Suprapubic skin (tissue), 4 donors: Measurements from ENCODE around the gene MYO18A. TPM values are rescaled to one million over a fixed set of nuclear protein-coding genes. Genes with fewer than 3 reads are reported as not detected.
A peak's percentile ranks its signal among the peaks of the same experiment; 100 is the strongest.

Experiments
- DNase-seq, 2 donors: peaks; one replicate each; pipeline ENCODE4 v3.0.0-alpha.2; 2019; ENCODE audit warnings: low spot score in 2 of 2
- H3K27ac ChIP-seq: fragments of 200-600 bp; sonication (generic); one replicate; pipeline ENCODE4 v1.5.1; 2019
- H3K27me3 ChIP-seq: fragments of 200-600 bp; sonication (generic); one replicate; pipeline ENCODE4 v1.5.1; 2019
- H3K36me3 ChIP-seq: fragments of 200-600 bp; sonication (generic); one replicate; pipeline ENCODE4 v1.5.1; 2019
- H3K4me1 ChIP-seq: fragments of 200-600 bp; sonication (generic); one replicate; pipeline ENCODE4 v1.5.1; 2019
- H3K4me3 ChIP-seq: fragments of 200-600 bp; sonication (generic); one replicate; pipeline ENCODE4 v1.5.1; 2019; ENCODE audit warnings: mild to moderate bottlenecking
- H3K9me3 ChIP-seq: fragments of 200-600 bp; sonication (generic); one replicate; pipeline ENCODE4 v1.5.1; 2019
- EP300 ChIP-seq: sonication (generic); formaldehyde crosslinking; IDR thresholded peaks from one replicate; pipeline ENCODE4 v1.6.1; 2017; ENCODE audit warnings: antibody characterized with exemption
- POLR2A ChIP-seq, 2 donors: fragments of 450-650 bp; IDR thresholded peaks; one replicate each; pipeline ENCODE4 v1.6.1; 2017; ENCODE audit warnings: antibody characterized with exemption in 2 of 2, mild to moderate bottlenecking in 2 of 2, moderate library complexity in 2 of 2
- POLR2AphosphoS5 ChIP-seq, 3 donors: sonication (generic); formaldehyde crosslinking; IDR thresholded peaks; one replicate each; pipeline ENCODE4 v1.6.1; 2017; ENCODE audit warnings: antibody characterized with exemption in 3 of 3
- WGBS: methylation state at CpG from one replicate; pipeline ENCODE4 v1.1.5; 2018; 5-methylcytosine and 5-hydroxymethylcytosine counted together
- total RNA-seq, 4 donors: library from RNA; depleted of rRNA; stranded (reverse); fragments of >200 nt; gene quantifications; one replicate each; pipeline ENCODE4 v1.1.0, GENCODE V29; 2016
- TF ChIP-seq, protein P1 (sequence below), 2 donors: fragments of 200-600 bp in 1 of 2; fragments of 450-650 bp in 1 of 2; sonication (generic) in 1 of 2; IDR thresholded peaks; one replicate each; pipeline ENCODE4 v1.5.1; 2016 to 2019; ENCODE audit warnings: antibody characterized with exemption in 2 of 2, mild to moderate bottlenecking in 1 of 2, moderate library complexity in 1 of 2

Gene MYO18A
- total RNA-seq, 4 donors from 2014 or later = 87.6 to 253 (median 106) TPM

GRCh38 chr17:29103341-29103740 lies 76.9 kb downstream of the MYO18A start:
- no peak for TF ChIP-seq POLR2AphosphoS5 (IDR thresholded peaks at IDR 0.05)
- no peak for TF ChIP-seq EP300
- TF ChIP-seq, protein P1, sequence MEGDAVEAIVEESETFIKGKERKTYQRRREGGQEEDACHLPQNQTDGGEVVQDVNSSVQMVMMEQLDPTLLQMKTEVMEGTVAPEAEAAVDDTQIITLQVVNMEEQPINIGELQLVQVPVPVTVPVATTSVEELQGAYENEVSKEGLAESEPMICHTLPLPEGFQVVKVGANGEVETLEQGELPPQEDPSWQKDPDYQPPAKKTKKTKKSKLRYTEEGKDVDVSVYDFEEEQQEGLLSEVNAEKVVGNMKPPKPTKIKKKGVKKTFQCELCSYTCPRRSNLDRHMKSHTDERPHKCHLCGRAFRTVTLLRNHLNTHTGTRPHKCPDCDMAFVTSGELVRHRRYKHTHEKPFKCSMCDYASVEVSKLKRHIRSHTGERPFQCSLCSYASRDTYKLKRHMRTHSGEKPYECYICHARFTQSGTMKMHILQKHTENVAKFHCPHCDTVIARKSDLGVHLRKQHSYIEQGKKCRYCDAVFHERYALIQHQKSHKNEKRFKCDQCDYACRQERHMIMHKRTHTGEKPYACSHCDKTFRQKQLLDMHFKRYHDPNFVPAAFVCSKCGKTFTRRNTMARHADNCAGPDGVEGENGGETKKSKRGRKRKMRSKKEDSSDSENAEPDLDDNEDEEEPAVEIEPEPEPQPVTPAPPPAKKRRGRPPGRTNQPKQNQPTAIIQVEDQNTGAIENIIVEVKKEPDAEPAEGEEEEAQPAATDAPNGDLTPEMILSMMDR (IDR thresholded peaks at IDR 0.05) = no peak
- TF ChIP-seq POLR2A (IDR thresholded peaks at IDR 0.05) = no peak
- H3K4me1 ChIP-seq = peaks cover 6% of the 10 kb centered on the region
- DNase-seq = no peak
- no peaks in the 10 kb centered on the region for H3K9me3 ChIP-seq
- H3K36me3 ChIP-seq = peaks cover 91% of the 10 kb centered on the region
- H3K4me3 ChIP-seq = no peak overlapping the region
- WGBS = no CpG with 5 or more reads among the region's 4 CpGs
- H3K27ac ChIP-seq = no peak overlapping the region
- H3K27me3 ChIP-seq = no peaks in the 10 kb centered on the region

- TF ChIP-seq, protein P1 (IDR thresholded peaks at IDR 0.05) = no peak
- TF ChIP-seq POLR2A (IDR thresholded peaks at IDR 0.05) = no peak
- TF ChIP-seq EP300 = no peak
- no peak for TF ChIP-seq POLR2AphosphoS5 (IDR thresholded peaks at IDR 0.05)
- H3K27ac ChIP-seq = no peak overlapping the region
- H3K4me3 ChIP-seq = no peak overlapping the region
- WGBS = 69% methylated on average over 2 of the region's 11 CpGs
- H3K9me3 ChIP-seq = no peaks in the 10 kb centered on the region
- no peak for DNase-seq
- peaks cover 91% of the 10 kb centered on the region for H3K36me3 ChIP-seq
- H3K27me3 ChIP-seq = no peaks in the 10 kb centered on the region
- peaks cover 6% of the 10 kb centered on the region for H3K4me1 ChIP-seq
Observed at GRCh38 chr17:29102741-29103181, 77.4 kb downstream of the MYO18A start.

DNA sequence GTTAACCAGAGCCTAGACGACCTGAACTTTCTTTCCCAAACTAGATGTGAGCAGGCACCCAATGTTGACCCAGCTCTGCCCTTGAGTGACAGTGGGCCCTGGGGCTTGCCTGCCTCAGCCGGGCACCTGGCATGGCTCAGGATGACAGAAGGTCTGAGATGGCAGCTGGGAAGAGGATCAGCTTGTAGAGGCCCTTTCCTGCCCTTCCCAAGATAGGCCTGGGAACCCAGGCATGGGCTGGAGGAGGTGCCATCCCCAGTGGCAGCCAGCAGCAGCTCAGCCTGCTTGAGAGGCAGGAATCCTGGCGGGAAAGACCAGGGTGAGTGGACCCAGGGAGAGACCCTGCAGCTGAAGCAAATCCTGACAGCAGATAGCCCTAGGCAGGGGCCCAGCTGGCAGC lies 78.2 kb downstream of the MYO18A start:
- Histone ChIP-seq H3K27ac (peak overlapping the region; percentile 4), H3K9me3 (no peaks in the 10 kb centered on the region), H3K36me3 (peaks cover 91% of the 10 kb centered on the region), H3K4me3 (no peak overlapping the region), H3K27me3 (no peaks in the 10 kb centered on the region), H3K4me1 (peaks cover 6% of the 10 kb centered on the region)
- TF ChIP-seq POLR2A (IDR thresholded peaks at IDR 0.05) = no peak
- TF ChIP-seq, protein P1 (IDR thresholded peaks at IDR 0.05) = no peak
- TF ChIP-seq POLR2AphosphoS5 (IDR thresholded peaks at IDR 0.05) = no peak
- TF ChIP-seq EP300 = no peak
- WGBS = 100% methylated on average over 1 of the region's 3 CpGs
- DNase-seq = no peak

DNA sequence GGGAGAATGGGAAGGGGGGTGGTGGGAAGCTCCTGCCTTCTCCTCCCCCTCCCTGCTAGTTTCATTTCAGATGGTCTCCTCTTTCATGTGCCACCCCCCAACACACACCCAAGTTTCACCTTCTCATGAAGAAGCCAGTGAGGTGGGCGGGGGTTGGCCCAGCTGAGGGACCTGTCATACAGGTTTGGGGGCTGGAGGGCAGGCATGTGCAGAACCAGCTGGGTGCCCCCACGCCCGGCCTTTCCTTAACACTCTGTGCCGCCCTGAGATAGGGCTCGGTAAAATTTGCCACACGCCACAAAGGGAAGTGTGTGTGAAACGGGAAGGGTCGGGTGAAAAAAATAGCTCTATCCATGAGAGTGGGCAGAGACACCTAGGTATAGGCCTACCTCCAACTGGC lies 79.9 kb downstream of the MYO18A start:
- peaks cover 91% of the 10 kb centered on the region for H3K36me3 ChIP-seq
- no peaks in the 10 kb centered on the region for H3K9me3 ChIP-seq
- TF ChIP-seq EP300 = no peak
- H3K27ac ChIP-seq = peak overlapping the region; percentile 47
- WGBS = 67% methylated on average over 8 of the region's 8 CpGs
- peaks cover 6% of the 10 kb centered on the region for H3K4me1 ChIP-seq
- no peak overlapping the region for H3K4me3 ChIP-seq
- no peak for DNase-seq
- H3K27me3 ChIP-seq = no peaks in the 10 kb centered on the region

DNA sequence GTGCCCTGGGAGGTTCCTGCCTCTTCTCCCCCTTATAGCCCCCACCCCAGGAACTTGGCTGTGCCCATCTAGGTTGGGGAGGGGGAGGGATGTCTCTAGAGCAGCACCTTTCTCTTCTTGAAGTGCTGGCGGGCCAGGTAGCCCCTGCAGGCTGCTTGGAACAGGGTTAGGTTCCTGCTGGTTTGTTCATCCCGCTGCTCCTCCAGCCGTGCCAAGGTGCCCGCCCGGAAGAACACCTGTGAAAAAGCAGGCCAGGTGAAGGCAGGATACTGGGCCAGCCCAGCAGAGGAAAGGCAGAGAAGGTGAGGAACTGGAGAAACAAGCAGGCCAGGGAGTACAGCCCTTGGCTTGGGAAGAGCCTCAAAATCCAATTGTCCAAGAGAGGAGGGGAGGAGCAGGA lies 80.7 kb downstream of the MYO18A start:
- DNase-seq = no peak
- Histone ChIP-seq H3K36me3 (peaks cover 91% of the 10 kb centered on the region), H3K4me3 (no peak overlapping the region), H3K27ac (peak overlapping the region; percentile 47), H3K9me3 (no peaks in the 10 kb centered on the region), H3K4me1 (peaks cover 6% of the 10 kb centered on the region), H3K27me3 (no peaks in the 10 kb centered on the region)
- no peak for TF ChIP-seq EP300
- no peak for TF ChIP-seq POLR2A (IDR thresholded peaks at IDR 0.05)
- TF ChIP-seq, protein P1 (IDR thresholded peaks at IDR 0.05) = no peak
- TF ChIP-seq POLR2AphosphoS5 (IDR thresholded peaks at IDR 0.05) = no peak
- whole genome bisulfite sequencing = 75% methylated on average over 5 of the region's 5 CpGs

DNA sequence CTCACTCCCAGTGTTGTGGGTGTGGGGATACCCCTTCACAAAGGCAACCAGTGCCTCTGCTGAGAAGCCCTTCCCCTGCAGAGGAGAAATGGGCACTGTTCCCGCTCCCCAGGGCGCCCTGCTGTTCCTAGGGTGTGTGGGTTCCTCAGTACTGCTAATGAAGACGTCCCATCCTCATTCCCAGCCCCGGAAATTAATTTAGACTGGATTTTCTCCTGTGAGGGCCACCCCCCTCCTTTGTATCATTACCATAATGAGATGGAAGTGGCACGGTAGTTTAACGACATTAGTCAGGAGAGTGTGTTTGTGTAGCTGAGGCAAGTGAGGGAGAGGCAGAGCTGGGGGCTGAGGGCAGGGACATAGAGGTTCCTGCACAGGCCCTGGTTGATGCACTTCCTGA lies 84.1 kb downstream of the MYO18A start:
- Histone ChIP-seq H3K4me1 (peaks cover 8% of the 10 kb centered on the region), H3K27me3 (no peaks in the 10 kb centered on the region), H3K9me3 (no peaks in the 10 kb centered on the region), H3K27ac (no peak overlapping the region), H3K4me3 (no peak overlapping the region), H3K36me3 (peaks cover 93% of the 10 kb centered on the region)
- no peak for DNase-seq
- 53% methylated on average over 6 of the region's 6 CpGs for WGBS
- TF ChIP-seq EP300 (no peak), POLR2AphosphoS5 (IDR thresholded peaks at IDR 0.05) (no peak), POLR2A (IDR thresholded peaks at IDR 0.05) (no peak)
- TF ChIP-seq, protein P1 (IDR thresholded peaks at IDR 0.05) = no peak
